NCI-H524 (cell line): ENCODE data around the gene SIPA1.
A peak's percentile ranks its signal among the peaks of the same experiment; 100 is the strongest.

Experiments
- DNase-seq, 2 experiments: peaks; one replicate each; lab custom pipeline; 2025; lab: John Stamatoyannopoulos, UW

SIPA1 gene

GRCh38 chr11:65609665-65610064 lies 28.2 kb upstream of the SIPA1 start:
- DNase-seq: peak in 1 of 2 experiments; percentile 32

DNA sequence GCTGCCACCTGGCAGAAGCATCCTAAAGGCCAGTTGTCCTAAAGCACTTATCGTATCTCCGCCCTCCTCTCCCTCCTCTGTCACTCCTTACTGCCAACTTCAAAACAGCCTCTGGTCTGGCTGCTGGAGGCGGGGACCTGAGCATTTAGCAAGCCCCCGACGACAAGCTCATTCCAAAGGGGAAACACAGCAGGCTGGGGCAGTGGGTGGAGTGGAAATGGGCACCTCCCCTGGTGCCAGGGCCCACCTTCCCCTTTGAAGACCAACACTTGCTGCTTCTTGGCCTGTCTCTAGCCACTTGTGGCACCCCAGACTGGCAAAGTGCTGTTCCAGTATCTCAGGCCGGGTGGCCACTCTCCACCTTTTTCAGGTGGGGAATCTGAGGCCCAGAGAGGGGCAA lies 27.5 kb upstream of the SIPA1 start:
- DNase-seq: no peak

DNA sequence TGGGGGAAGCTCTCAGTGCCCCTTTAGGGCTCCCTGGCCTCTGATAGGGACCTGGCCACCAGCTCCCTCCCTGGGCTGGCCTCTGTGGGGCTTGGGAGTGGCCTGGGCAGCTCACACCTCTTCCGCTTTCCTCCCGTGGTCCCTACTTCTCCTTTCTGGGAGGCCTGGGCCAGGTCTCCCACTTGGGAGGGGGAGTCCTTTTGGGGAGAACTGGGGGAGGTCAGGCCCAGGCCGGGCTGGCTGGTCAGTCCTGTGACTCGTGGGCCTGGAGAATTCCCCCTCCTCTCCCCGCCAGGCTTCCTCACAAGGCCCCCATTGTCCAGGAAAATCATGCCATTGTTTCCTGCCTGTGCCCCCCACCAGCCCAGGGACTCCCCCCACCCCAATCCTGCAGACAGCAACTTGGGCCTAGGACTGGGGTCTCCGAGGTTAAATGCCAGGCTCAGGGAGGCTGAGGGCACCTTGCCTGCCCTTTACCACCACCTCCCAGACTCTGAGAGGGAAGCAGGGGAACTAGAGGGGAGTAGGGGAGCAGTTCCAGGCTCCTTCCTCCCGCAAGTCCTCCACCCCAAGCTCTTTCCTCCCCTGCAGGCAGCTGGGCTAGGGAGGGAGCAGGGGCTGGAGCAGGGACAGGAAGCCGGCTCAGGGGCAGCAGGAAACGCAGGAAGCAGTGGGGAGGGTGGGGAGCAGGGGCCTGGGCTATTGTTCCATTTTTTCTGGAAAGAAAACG lies 26.7 kb upstream of the SIPA1 start:
- DNase-seq: no peak

DNA sequence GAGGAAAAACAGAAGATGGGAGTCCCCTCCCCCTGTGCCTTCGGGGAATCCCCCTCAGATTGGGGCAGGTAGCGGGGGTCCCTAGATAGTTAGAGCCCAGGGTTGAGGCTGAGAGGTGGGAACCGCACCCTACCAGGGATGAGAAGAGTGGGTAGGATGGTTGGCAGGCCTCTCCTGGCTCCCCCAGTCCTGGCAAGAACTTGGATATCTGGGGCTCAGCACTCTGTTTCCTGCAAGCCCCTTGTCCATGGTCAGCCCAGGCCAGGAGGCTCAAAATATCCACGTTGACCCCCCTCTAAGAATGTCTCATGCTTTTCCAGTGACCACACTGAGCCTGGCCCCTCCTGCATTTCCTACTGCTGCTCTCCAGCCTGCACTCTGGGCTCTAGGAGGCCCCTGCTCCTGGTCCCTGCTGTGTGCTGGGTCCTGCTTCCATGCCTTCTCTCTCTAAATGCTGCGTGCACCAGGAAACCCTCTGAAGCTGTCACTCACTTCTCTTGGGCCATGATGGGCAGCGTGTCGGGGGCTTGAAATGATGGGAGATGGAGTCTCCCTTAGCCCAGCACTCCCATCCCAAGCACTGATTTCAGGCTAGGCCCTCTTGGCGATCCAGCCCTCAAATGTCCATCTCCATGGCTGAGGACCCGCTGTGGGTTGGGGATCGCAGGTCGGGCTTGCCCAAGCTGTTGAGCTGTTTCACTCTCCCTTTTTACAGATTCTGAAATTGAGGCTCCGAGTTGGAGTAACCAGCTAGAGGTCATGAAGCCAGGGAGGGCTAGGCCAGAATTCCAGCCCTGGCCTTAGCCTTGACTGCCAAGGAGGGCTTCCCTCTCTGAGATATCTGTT lies 25.9 kb upstream of the SIPA1 start:
- no peak for DNase-seq

DNA sequence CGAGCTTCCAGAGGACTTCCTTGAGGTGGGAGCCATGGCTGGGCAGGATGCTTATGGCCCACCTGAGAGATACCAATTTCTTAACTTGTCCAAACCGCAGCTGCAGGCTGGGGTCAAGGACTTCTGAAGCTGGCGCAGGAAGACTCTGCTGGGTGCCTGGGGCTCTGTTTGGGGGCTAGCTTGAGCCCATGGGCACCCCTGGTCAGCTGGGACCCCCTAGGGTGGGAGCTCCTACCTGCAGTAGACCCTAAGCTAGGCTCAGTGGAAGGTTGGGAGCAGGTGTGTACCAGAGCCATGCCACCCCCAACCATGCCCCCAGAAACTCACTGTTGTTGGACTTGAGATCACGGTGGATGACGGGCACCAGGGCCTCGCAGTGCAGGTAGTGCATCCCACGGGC lies 25.2 kb upstream of the SIPA1 start:
- DNase-seq: no peak

GRCh38 chr11:65613091-65613928 lies 24.6 kb upstream of the SIPA1 start:
- DNase-seq: no peak

DNA sequence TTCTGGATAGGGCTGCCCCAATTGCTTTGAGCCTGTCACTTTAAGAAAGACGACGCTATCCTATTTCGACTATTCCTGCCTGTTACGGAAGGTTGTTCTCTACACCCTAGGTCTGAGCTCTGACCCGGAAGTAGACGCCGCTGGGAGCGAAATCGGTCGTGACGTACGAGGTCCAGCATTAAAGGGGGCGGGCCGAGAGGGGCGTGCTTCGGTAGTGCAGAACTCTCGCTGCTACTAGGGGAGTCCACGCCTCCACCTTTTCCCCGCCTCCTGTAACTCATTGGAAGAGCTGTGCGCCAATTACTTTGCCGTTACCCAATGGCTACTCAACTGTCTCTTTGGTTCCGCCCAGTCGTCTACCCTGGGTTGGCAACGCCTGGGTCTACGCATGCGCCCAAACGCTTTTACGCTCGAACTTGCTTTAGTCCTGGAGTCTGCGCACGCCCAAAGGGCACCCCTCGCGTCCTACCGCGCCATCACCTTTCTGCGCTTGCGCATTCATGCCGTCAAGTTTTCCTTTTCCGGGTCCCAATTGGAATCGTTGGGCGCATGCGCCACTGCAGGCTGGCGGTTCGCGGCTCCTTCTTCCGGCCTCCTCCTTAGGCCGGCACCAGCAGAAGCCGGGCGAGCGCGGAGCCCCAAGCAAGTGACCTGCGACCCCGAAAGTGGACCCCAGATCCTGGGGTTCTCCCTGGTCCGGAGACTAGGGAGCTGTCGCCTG lies 22.5 kb upstream of the SIPA1 start, which contains the start of gene PCNX3:
TSS of gene PCNX3 (plus strand) at position 548 of the 721 bp plus-strand sequence. CDS start 536 bp downstream, outside the sequence.
- peak; percentile 99 to 100 for DNase-seq

GRCh38 chr11:65615950-65616574 lies 21.8 kb upstream of the SIPA1 start:
- peak in 1 of 2 experiments; percentile 31 for DNase-seq

- no peak for DNase-seq
Measured at GRCh38 chr11:65616575-65617001, 21.3 kb upstream of the SIPA1 start.

GRCh38 chr11:65617136-65617850 lies 20.6 kb upstream of the SIPA1 start:
- no peak for DNase-seq

- no peak for DNase-seq
Measured at GRCh38 chr11:65617990-65618751, 19.7 kb upstream of the SIPA1 start.

DNA sequence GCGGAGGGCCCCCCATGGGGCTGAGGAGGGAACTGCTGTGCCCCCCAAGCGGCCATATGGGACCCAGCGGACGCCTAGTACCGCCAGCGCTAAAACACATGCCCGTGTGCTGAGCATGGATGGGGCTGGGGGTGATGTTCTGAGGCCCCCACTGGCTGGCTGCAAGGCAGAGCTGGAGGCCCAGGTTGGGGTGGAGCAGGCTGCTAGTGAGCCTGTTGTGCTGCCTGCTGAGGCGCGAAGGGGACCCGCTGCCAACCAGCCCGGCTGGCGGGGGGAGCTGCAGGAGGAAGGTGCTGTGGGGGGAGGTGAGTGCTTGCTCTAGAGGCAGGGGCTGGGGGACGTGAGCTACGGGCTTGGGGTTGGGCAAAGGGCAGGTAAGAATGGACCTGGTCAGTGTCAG lies 19.1 kb upstream of the SIPA1 start:
- no peak for DNase-seq

DNA sequence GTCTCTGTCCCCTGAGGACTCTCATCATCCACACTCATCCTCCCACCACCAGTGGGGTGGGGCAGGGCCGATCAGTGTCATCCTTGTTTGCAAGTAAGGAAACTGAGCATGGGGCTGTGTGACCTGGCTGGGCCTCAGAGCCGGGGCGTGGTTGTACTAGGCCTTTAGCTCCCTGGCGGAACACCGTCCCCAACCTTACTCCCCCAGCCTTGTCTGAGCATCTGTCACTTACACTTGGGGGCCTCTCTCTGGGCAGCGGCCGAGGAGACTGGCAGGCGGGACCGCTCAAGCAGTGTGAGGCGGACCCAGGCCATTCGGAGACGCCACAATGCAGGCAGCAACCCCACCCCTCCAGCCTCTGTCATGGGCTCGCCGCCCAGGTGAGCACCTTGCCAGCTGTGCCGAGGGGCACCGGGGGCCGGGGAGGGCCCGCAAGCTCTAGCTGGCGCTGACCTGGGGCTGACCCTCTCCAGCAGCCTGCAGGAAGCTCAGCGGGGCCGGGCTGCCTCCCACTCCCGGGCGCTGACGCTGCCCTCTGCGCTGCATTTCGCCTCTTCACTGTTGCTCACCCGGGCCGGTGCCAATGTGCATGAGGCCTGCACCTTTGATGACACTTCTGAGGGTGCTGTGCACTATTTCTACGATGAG lies 18.5 kb upstream of the SIPA1 start:
- DNase-seq: no peak

GRCh38 chr11:65620666-65621065 lies 17.2 kb upstream of the SIPA1 start:
- no peak for DNase-seq

DNA sequence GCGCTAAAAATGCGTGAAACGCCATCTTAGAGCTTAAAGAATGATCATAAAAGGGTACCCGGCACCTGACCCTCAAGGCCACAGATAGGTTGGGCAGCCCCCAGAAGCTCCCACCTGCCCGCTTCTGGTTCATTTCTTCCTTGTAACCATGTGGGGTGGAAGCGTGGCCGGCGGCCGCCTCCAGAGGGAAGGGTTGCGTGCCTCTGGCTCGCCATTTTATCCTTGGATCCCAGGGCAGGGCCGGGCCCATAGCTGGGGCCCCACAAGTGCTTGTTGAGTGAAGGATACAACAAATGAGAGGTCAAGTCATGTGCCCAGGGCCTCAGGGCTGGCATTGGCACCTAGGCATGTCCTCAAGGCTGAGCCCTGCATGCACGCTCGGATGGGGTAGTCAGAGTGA lies 16.4 kb upstream of the SIPA1 start:
- no peak for DNase-seq

GRCh38 chr11:65622011-65622410 lies 15.9 kb upstream of the SIPA1 start:
- no peak for DNase-seq

DNA sequence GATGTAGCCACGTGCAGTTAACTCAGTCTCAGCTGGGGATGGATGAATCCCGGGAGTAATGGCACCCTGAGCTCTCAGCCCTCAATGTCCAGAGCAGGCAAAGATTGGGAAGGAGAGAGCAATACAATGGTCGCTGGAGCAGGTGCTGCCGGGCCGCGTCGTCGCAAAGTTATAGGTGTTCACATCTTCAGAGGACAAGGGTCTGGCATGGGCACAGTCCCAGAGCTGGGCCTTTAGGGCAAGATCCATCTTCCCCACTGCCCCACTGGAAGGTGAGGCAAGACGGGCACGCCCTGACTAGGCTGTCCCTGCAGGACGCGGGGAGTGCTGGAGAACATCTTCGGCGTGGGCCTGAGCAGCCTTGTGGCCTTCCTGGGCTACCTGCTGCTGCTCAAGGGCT lies 14.7 kb upstream of the SIPA1 start:
- no peak for DNase-seq

- DNase-seq: no peak
Measured at GRCh38 chr11:65623852-65624616, 13.9 kb upstream of the SIPA1 start.
